ENCODE measurements around the gene MEX3D.

DNA sequence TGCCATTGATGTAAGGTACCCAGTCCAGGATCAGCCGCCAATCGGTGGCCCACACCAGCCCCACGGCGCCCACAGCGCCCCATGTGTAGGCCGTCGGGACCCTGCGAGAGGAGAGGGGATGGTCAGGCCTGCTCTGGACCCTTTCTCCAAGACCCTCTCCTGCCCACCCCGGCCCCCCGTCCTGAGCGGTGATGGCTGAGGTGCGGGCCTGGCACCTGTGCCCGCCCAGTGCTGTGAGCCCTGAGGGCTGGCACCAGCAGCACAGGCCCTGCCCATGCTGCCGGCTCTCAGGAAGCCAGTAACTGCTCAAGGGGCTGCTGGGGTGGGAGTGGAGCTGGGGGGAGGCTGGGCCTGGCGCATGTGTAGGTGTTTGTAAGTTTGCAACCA, 31.3 kb upstream of the MEX3D start:
- TF ChIP-seq, protein P1, sequence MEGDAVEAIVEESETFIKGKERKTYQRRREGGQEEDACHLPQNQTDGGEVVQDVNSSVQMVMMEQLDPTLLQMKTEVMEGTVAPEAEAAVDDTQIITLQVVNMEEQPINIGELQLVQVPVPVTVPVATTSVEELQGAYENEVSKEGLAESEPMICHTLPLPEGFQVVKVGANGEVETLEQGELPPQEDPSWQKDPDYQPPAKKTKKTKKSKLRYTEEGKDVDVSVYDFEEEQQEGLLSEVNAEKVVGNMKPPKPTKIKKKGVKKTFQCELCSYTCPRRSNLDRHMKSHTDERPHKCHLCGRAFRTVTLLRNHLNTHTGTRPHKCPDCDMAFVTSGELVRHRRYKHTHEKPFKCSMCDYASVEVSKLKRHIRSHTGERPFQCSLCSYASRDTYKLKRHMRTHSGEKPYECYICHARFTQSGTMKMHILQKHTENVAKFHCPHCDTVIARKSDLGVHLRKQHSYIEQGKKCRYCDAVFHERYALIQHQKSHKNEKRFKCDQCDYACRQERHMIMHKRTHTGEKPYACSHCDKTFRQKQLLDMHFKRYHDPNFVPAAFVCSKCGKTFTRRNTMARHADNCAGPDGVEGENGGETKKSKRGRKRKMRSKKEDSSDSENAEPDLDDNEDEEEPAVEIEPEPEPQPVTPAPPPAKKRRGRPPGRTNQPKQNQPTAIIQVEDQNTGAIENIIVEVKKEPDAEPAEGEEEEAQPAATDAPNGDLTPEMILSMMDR (IDR thresholded peaks at IDR 0.05 in 4 of 5, conservative IDR thresholded peaks at IDR 0.05 in 1 of 5) = no peak
- TF ChIP-seq POLR2A (IDR thresholded peaks at IDR 0.05) = no peak
